CD14-positive monocyte (primary cell): ENCODE data around the gene CPEB1. TPM values are rescaled to one million over a fixed set of nuclear protein-coding genes. Genes with fewer than 3 reads are reported as not detected.

Source experiments
- DNase-seq, 3 donors: peaks; one replicate each; pipeline ENCODE4 v3.0.0-alpha.2; 2011 to 2022
- H2AFZ ChIP-seq: 2 replicates; pipeline ENCODE4 v1.6.0; 2012; ENCODE audit warnings: mild to moderate bottlenecking, low read depth, low read length, inconsistent platforms; ENCODE audit not compliant: insufficient read depth, poor library complexity, severe bottlenecking
- H3K27ac ChIP-seq, 2 donors: 1 replicate in 1 of 2; 2 replicates in 1 of 2; pipeline ENCODE4 v1.5.1; 2012 to 2013; ENCODE audit warnings: low read length in 2 of 2, control low read depth in 1 of 2, inconsistent platforms in 1 of 2, low read depth in 1 of 2, mild to moderate bottlenecking in 1 of 2
- H3K27me3 ChIP-seq, 2 donors: one replicate each; pipeline versions ENCODE4 v1.6.0 to v1.6.1; 2011 to 2013; ENCODE audit warnings: low read length in 2 of 2; ENCODE audit not compliant: control insufficient read depth in 2 of 2, insufficient read depth in 2 of 2
- H3K36me3 ChIP-seq, 2 donors: replicated peaks in 1 of 2; 1 replicate in 1 of 2; 2 replicates in 1 of 2; pipeline versions ENCODE4 v1.5.1 to v1.6.1; 2012 to 2013; ENCODE audit warnings: low read length in 2 of 2, control low read depth in 1 of 2, inconsistent platforms in 1 of 2, mild to moderate bottlenecking in 1 of 2; ENCODE audit not compliant: insufficient read depth in 2 of 2, control insufficient read depth in 1 of 2
- H3K4me1 ChIP-seq, 2 donors: 1 replicate in 1 of 2; 2 replicates in 1 of 2; pipeline versions ENCODE4 v1.5.1 to v1.6.1; 2012 to 2013; ENCODE audit warnings: low read length in 2 of 2, control low read depth in 1 of 2, inconsistent platforms in 1 of 2, mild to moderate bottlenecking in 1 of 2, moderate library complexity in 1 of 2; ENCODE audit not compliant: insufficient read depth in 2 of 2, control insufficient read depth in 1 of 2
- H3K4me2 ChIP-seq: replicated peaks from 2 replicates; pipeline ENCODE3; 2012; ENCODE audit warnings: low read length, moderate library complexity, mild to moderate bottlenecking; ENCODE audit not compliant: poor library complexity, severe bottlenecking; ENCODE audit errors: extremely low read depth
- H3K4me3 ChIP-seq, 3 experiments: fragments of 200-600 bp in 1 of 3; sonication (generic) in 1 of 3; replicated peaks in 1 of 3; 1 replicate in 2 of 3; 2 replicates in 1 of 3; pipeline ENCODE4 v1.5.1; 2011 to 2013; ENCODE audit warnings: low read length in 3 of 3, mild to moderate bottlenecking in 3 of 3, control low read depth in 2 of 3, low read depth in 2 of 3, inconsistent platforms in 1 of 3, moderate library complexity in 1 of 3
- H3K79me2 ChIP-seq: 2 replicates; pipeline ENCODE4 v1.6.0; 2012; ENCODE audit warnings: mild to moderate bottlenecking, control low read depth, inconsistent platforms, low read length, moderate library complexity; ENCODE audit not compliant: insufficient read depth
- H3K9ac ChIP-seq: 2 replicates; pipeline ENCODE4 v1.6.0; 2017; ENCODE audit warnings: low read length, mild to moderate bottlenecking; ENCODE audit not compliant: insufficient read depth, poor library complexity, severe bottlenecking
- H3K9me3 ChIP-seq, 2 donors: replicated peaks in 1 of 2; 1 replicate in 1 of 2; 2 replicates in 1 of 2; pipeline versions ENCODE4 v1.5.1 to v1.6.1; 2012 to 2013; ENCODE audit warnings: low read length in 2 of 2, control low read depth in 1 of 2; ENCODE audit not compliant: control insufficient read depth in 1 of 2, insufficient read depth in 1 of 2
- H4K20me1 ChIP-seq: 2 replicates; pipeline ENCODE4 v1.6.0; 2012; ENCODE audit warnings: mild to moderate bottlenecking, low read length, control low read depth, moderate library complexity; ENCODE audit not compliant: insufficient read depth
- H3K27ac Mint-ChIP-seq, 7 donors: one replicate each; pipeline ENCODE4 v1.8.0; 2020; ENCODE audit warnings: mild to moderate bottlenecking in 7 of 7, mixed read lengths in 7 of 7, moderate library complexity in 6 of 7, inconsistent platforms in 2 of 7
- H3K27me3 Mint-ChIP-seq, 3 donors: one replicate each; pipeline ENCODE4 v1.8.0; 2021 to 2022; ENCODE audit warnings: low read depth in 3 of 3, mild to moderate bottlenecking in 3 of 3, mixed read lengths in 3 of 3, moderate library complexity in 3 of 3, inconsistent platforms in 1 of 3
- H3K36me3 Mint-ChIP-seq, 2 donors: one replicate each; pipeline ENCODE4 v1.8.0; 2020; ENCODE audit warnings: mixed read lengths in 2 of 2, inconsistent platforms in 1 of 2, mild to moderate bottlenecking in 1 of 2
- H3K4me1 Mint-ChIP-seq: one replicate; pipeline ENCODE4 v1.8.0; 2020; ENCODE audit warnings: mild to moderate bottlenecking, mixed read lengths
- H3K4me3 Mint-ChIP-seq, 2 donors: one replicate each; pipeline ENCODE4 v1.8.0; 2020; ENCODE audit warnings: mild to moderate bottlenecking in 2 of 2, mixed read lengths in 2 of 2, moderate library complexity in 1 of 2
- H3K9me3 Mint-ChIP-seq, 7 donors: one replicate each; pipeline ENCODE4 v1.8.0; 2020 to 2022; ENCODE audit warnings: mixed read lengths in 7 of 7, mild to moderate bottlenecking in 6 of 7, moderate library complexity in 6 of 7, inconsistent platforms in 2 of 7
- CTCF ChIP-seq: fragments of 200-600 bp; IDR thresholded peaks from one replicate; pipeline ENCODE4 v1.8.0; 2022; ENCODE audit warnings: antibody characterized with exemption, mild to moderate bottlenecking
- WGBS: methylation state at CpG from one replicate; pipeline ENCODE4 v1.1.5; 2013; ENCODE audit warnings: missing lambda C conversion rate; ENCODE audit not compliant: insufficient coverage; 5-methylcytosine and 5-hydroxymethylcytosine counted together
- intact Hi-C, 2 donors: fragments of 100-400 bp; cut with micrococcal nuclease; formaldehyde crosslinking; loops; one replicate each; pipeline versions ENCODE4 v1.15.0 to v1.15.1; 2023
- polyA plus RNA-seq, 3 donors: library from polyadenylated mRNA; depleted of rRNA in 1 of 3; unstranded in 2 of 3; stranded (reverse) in 1 of 3; fragments of 300-500 nt in 2 of 3; fragments of >200 nt in 1 of 3; fragmentation: Illumina TruSeq in 2 of 3; gene quantifications; 1 replicate in 2 of 3; 2 replicates in 1 of 3; pipeline ENCODE4 v1.2.3, GENCODE V29; 2012 to 2021

The CPEB1 gene
- polyA plus RNA-seq, 3 donors: not detected

GRCh38 chr15:82540984-82541431 is 106.2 kb downstream of the CPEB1 start:
- Mint-ChIP-seq H3K27me3 (peaks cover 0 to 6% (median 2%) of the 10 kb centered on the region in 3 donors), H3K36me3 (peaks cover 26 to 33% of the 10 kb centered on the region in 2 donors), H3K27ac (peak overlapping the region; percentile 91 to 95 (median 93)), H3K4me1 (peaks cover 27% of the 10 kb centered on the region), H3K4me3 (peak overlapping the region; percentile 96 to 97), H3K9me3 (no peaks in the 10 kb centered on the region)
- H3K36me3 ChIP-seq: peaks cover 26 to 29% of the 10 kb centered on the region in 2 donors
- H3K4me2 ChIP-seq: peak overlapping the region; percentile 89
- H2AFZ ChIP-seq: peak overlapping the region; percentile 97
- no peak for TF ChIP-seq CTCF
- 39% methylated on average over 11 of the region's 11 CpGs for WGBS
- intact Hi-C loops: loop anchor here in 1 of 2 donors (5.0 kb wide), 2 partner anchors 211 to 471 kb away; partner anchors contain the start of gene C15orf40
- H3K9me3 ChIP-seq: no peaks in the 10 kb centered on the region
- peak in 1 of 3 donors; percentile 13 for DNase-seq
- peak overlapping the region; percentile 93 for H3K9ac ChIP-seq
- peaks cover 0 to 3% of the 10 kb centered on the region in 2 donors for H3K27me3 ChIP-seq
- peak overlapping the region; percentile 67 to 95 for H3K27ac ChIP-seq
- peaks cover 33% of the 10 kb centered on the region for H3K79me2 ChIP-seq
- H3K4me1 ChIP-seq: peaks cover 19 to 26% of the 10 kb centered on the region in 2 donors
- H3K4me3 ChIP-seq: peak overlapping the region; percentile 70 to 98 (median 77)
- H4K20me1 ChIP-seq: peaks cover 39% of the 10 kb centered on the region

DNA sequence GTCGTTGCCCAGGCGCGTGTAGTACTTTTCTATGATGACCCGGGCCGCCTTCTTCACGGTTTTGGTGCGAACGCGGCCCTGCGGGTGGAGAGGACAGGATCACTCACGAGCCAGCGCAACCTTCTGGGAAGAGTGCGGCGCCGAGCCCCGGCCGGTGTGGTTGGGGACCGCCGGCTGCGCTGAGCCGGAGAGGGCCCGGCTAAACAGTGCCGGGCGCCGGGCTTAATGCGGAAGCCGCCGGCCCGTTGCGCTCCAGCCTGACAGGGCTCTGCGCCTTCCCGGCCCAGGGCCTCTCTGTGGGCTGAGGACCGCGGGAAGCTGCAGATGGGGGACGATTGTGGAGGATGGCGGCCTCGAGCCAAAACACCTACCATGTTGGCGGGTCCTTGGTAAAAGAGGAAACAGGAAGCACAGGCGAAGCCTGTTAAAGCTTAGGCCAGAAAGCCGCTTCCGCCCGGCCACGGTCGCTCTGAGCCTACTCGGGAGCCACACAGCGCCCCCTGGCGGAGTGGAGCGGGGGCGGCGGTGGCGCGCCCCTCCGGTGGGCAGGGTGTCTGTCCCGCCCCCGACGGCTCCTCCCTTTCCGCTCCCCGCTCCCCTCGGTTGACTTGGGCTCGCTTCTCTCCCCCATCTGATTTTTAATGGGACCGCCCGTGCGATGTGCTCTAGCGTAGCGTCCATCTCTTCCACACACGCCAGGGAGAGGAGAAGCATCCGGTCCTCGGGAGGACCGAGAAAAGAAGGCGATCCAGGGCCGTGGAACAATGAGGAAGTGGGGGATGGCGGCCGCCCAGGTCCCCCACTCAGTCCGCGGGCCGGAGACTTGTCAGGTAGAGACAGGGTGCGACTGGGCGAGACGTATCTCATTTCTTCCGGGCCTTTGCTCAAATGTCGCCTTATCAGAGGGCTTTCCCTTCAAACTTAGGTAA is 106.8 kb downstream of the CPEB1 start, which contains the start of gene RPS17:
Gene RPS17, minus strand, starts transcription at position 403 of the 929 bp plus-strand sequence. Its CDS starts 29 bp downstream, at position 374.
- peak within 1 kb of the TSS; percentile 70 to 98 (median 77) for H3K4me3 ChIP-seq
- peaks cover 27% of the 10 kb centered on the region for H3K4me1 Mint-ChIP-seq
- 0% methylated on average over 73 of the region's 81 CpGs for WGBS
- no peaks in the 10 kb centered on the region for H3K9me3 ChIP-seq
- peaks cover 19 to 26% of the 10 kb centered on the region in 2 donors for H3K4me1 ChIP-seq
- peak within 1 kb of the TSS; percentile 97 for H3K4me3 Mint-ChIP-seq
- no peaks in the 10 kb centered on the region for H3K9me3 Mint-ChIP-seq
- H2AFZ ChIP-seq: peak within 1 kb of the TSS; percentile 97
- H3K27ac ChIP-seq: peak within 1 kb of the TSS; percentile 79 to 95
- peaks cover 0 to 3% of the 10 kb centered on the region in 2 donors for H3K27me3 ChIP-seq
- DNase-seq: peak; percentile 94 to 97 (median 95)
- intact Hi-C loops: loop anchor here in 1 of 2 donors (5.0 kb wide), 2 partner anchors 212 to 472 kb away; partner anchors contain the start of gene C15orf40
- peak; percentile 99 for TF ChIP-seq CTCF
- H3K9ac ChIP-seq: peak within 1 kb of the TSS; percentile 93
- H3K27me3 Mint-ChIP-seq: peaks cover 0 to 6% (median 2%) of the 10 kb centered on the region in 3 donors
- H3K27ac Mint-ChIP-seq: peak within 1 kb of the TSS; percentile 92 to 96 (median 95)
- H3K36me3 Mint-ChIP-seq: peaks cover 32 to 38% of the 10 kb centered on the region in 2 donors
- H4K20me1 ChIP-seq: peaks cover 43% of the 10 kb centered on the region
- H3K36me3 ChIP-seq: peaks cover 26 to 36% of the 10 kb centered on the region in 2 donors
- peak within 1 kb of the TSS; percentile 89 for H3K4me2 ChIP-seq
- H3K79me2 ChIP-seq: peaks cover 33% of the 10 kb centered on the region
